ENCODE data around the gene NLE1. TPM values are rescaled to one million over a fixed set of nuclear protein-coding genes. Genes with fewer than 3 reads are reported as not detected.

The NLE1 gene
- total RNA-seq, 4 donors from 2014 or later, result 9.9 to 19.3 (median 11.5) TPM

GRCh38 chr17:35104844-35105450, 37.2 kb downstream of the NLE1 start:
- in situ Hi-C loops (cut with MboI; ENCODE audit: low sequenced_read_pairs in 4 of 4), result loop anchor here in 2 of 4 donors (25.0 kb wide), 2 partner anchors 268 to 568 kb away; no protein-coding TSS in a partner anchor
- Histone ChIP-seq H3K27me3 (no peaks in the 10 kb centered on the region), H3K4me3 (no peak overlapping the region)

GRCh38 chr17:35103271-35103670, 38.8 kb downstream of the NLE1 start:
- ATAC-seq, result no peak
- no peak for TF ChIP-seq POLR2A (IDR thresholded peaks at IDR 0.05)
- TF ChIP-seq CTCF (IDR thresholded peaks at IDR 0.05 in 4 of 5, conservative IDR thresholded peaks at IDR 0.05 in 1 of 5), result no peak
- Histone ChIP-seq H3K36me3 (peaks cover 0 to 38% of the 10 kb centered on the region in 2 donors), H3K27ac (no peak overlapping the region), H3K4me3 (no peak overlapping the region), H3K4me1 (no peaks in the 10 kb centered on the region), H3K9me3 (no peaks in the 10 kb centered on the region), H3K27me3 (no peaks in the 10 kb centered on the region)
- no peak for DNase-seq
- intact Hi-C loops (cut with DNase I; ENCODE audit: low total_unique reads), result no loop called here
- in situ Hi-C loops (cut with MboI; ENCODE audit: low sequenced_read_pairs in 4 of 4), result loop anchor here in 2 of 4 donors (25.0 kb wide), 2 partner anchors 266 to 566 kb away; no protein-coding TSS in a partner anchor

More at GRCh38 chr17:35104844-35105450, 37.2 kb downstream of the NLE1 start:
- H3K9me3 ChIP-seq, result no peaks in the 10 kb centered on the region
- H3K36me3 ChIP-seq, result peaks cover 0 to 33% of the 10 kb centered on the region in 2 donors
- ATAC-seq, result no peak
- H3K4me1 ChIP-seq, result no peaks in the 10 kb centered on the region
- no peak for TF ChIP-seq POLR2A (IDR thresholded peaks at IDR 0.05)
- no peak for TF ChIP-seq CTCF (IDR thresholded peaks at IDR 0.05 in 4 of 5, conservative IDR thresholded peaks at IDR 0.05 in 1 of 5)
- intact Hi-C loops (cut with DNase I; ENCODE audit: low total_unique reads), result no loop called here
- H3K27ac ChIP-seq, result no peak overlapping the region
- no peak for DNase-seq

GRCh38 chr17:35101725-35102124, 40.4 kb downstream of the NLE1 start:
- TF ChIP-seq CTCF (IDR thresholded peaks at IDR 0.05 in 4 of 5, conservative IDR thresholded peaks at IDR 0.05 in 1 of 5) (no peak), POLR2A (IDR thresholded peaks at IDR 0.05) (no peak)
- ATAC-seq (no peak), DNase-seq (no peak)
- in situ Hi-C loops (cut with MboI; ENCODE audit: low sequenced_read_pairs in 4 of 4), result loop anchor here in 2 of 4 donors (25.0 kb wide), 2 partner anchors 264 to 564 kb away; no protein-coding TSS in a partner anchor
- H3K4me3 ChIP-seq, result no peak overlapping the region
- peaks cover 0 to 38% of the 10 kb centered on the region in 2 donors for H3K36me3 ChIP-seq
- intact Hi-C loops (cut with DNase I; ENCODE audit: low total_unique reads), result no loop called here
- no peak overlapping the region for H3K27ac ChIP-seq
- H3K27me3 ChIP-seq, result no peaks in the 10 kb centered on the region
- no peaks in the 10 kb centered on the region for H3K4me1 ChIP-seq
- H3K9me3 ChIP-seq, result no peaks in the 10 kb centered on the region

GRCh38 chr17:35101036-35101435, 41.1 kb downstream of the NLE1 start:
- no peak overlapping the region for H3K27ac ChIP-seq
- in situ Hi-C loops (cut with MboI; ENCODE audit: low sequenced_read_pairs in 4 of 4) (loop anchor here in 2 of 4 donors (25.0 kb wide), 2 partner anchors 264 to 564 kb away; no protein-coding TSS in a partner anchor), intact Hi-C loops (cut with DNase I; ENCODE audit: low total_unique reads) (no loop called here)
- no peak for TF ChIP-seq POLR2A (IDR thresholded peaks at IDR 0.05)
- no peak for TF ChIP-seq CTCF (IDR thresholded peaks at IDR 0.05 in 4 of 5, conservative IDR thresholded peaks at IDR 0.05 in 1 of 5)
- no peaks in the 10 kb centered on the region for H3K9me3 ChIP-seq
- no peaks in the 10 kb centered on the region for H3K4me1 ChIP-seq
- no peaks in the 10 kb centered on the region for H3K27me3 ChIP-seq
- ATAC-seq (no peak), DNase-seq (no peak)
- no peak overlapping the region for H3K4me3 ChIP-seq
- peaks cover 0 to 36% of the 10 kb centered on the region in 2 donors for H3K36me3 ChIP-seq
